Measurements from ENCODE around the gene KCNQ1. TPM values are rescaled to one million over a fixed set of nuclear protein-coding genes. Genes with fewer than 3 reads are reported as not detected.
"Not testable (repeated sequence)": the region's sequence is repeated elsewhere in the genome, so short reads cannot be mapped to it uniquely, and the experiment has no call there.

The KCNQ1 gene
- polyA plus RNA-seq, 1 donor (not counting 4 experiments of a cell fraction or from before 2014, with no cell fraction given): not detected

DNA sequence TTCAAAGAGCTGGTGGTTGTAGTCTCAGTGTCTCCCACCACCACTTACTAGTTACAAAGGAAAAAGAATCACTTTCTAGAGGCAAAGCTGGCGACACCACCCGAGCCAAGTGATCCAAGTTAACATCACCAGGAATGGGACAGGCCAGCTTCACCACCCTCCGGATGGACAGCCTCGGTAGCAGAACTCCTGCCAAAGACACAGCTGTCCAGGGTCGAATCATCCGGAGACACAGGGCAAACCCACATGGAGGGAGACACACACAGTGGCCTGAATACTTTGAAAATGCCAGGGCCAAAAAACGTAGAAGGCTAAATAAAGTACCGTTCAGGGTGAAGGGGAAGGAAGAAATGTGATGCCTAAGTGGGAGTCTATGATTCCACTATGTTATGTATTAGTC lies 33.1 kb downstream of the KCNQ1 start:
- TF ChIP-seq EZH2 (IDR thresholded peaks at IDR 0.05; ENCODE audit: low read length): no peak
- no peak for TF ChIP-seq CTCF (optimal IDR thresholded peaks at IDR 0.05 in 1 of 3, IDR thresholded peaks at IDR 0.05 in 1 of 3, conservative IDR thresholded peaks at IDR 0.05 in 1 of 3; ENCODE audit: extremely low read depth in 1 of 3, insufficient read depth in 2 of 3, low read length in 3 of 3)
- no peaks in the 10 kb centered on the region for H3K36me3 ChIP-seq (ENCODE audit: control insufficient read depth in 2 of 2, extremely low read depth in 1 of 2, insufficient read depth in 2 of 2, low read length in 2 of 2)
- no peak overlapping the region for H3K27ac ChIP-seq (ENCODE audit: control insufficient read depth, insufficient read depth, low read length)
- H3K4me3 ChIP-seq (ENCODE audit: control insufficient read depth in 2 of 3, extremely low read depth in 1 of 3, insufficient read depth in 2 of 3, low read depth in 1 of 3, low read length in 3 of 3): no peak overlapping the region
- H2AFZ ChIP-seq (ENCODE audit: control insufficient read depth, low read length): no peak overlapping the region
- no peak for FAIRE-seq
- H3K4me2 ChIP-seq (ENCODE audit: control insufficient read depth, extremely low read depth, insufficient read depth, low read depth, low read length): no peak overlapping the region
- no peaks in the 10 kb centered on the region for H3K9me3 ChIP-seq (ENCODE audit: control insufficient read depth, low read depth, low read length)
- H3K9me1 ChIP-seq (ENCODE audit: control insufficient read depth, extremely low read depth, insufficient read depth, low read length): no peaks in the 10 kb centered on the region
- no peaks in the 10 kb centered on the region for H3K79me2 ChIP-seq (ENCODE audit: control insufficient read depth, insufficient read depth, low read length)
- no peak for DNase-seq (ENCODE audit: low read depth, low spot score)
- no peaks in the 10 kb centered on the region for H4K20me1 ChIP-seq (ENCODE audit: control insufficient read depth, extremely low read depth, insufficient read depth, low read length)
- H3K27me3 ChIP-seq (ENCODE audit: control insufficient read depth, extremely low read depth, insufficient read depth, low read length): no peaks in the 10 kb centered on the region
- H3K4me1 ChIP-seq (ENCODE audit: control insufficient read depth, extremely low read depth, insufficient read depth, low read length): peaks cover 8% of the 10 kb centered on the region
- dilution Hi-C loops (cut with MboI; ENCODE audit: extremely low pct_ligation_motif_present, low sequenced_read_pairs): no loop called here
- H3K9ac ChIP-seq (ENCODE audit: control insufficient read depth, extremely low read depth, insufficient read depth, low read length): no peak overlapping the region

GRCh38 chr11:2480067-2480873 lies 35.5 kb downstream of the KCNQ1 start:
- H3K9ac ChIP-seq (ENCODE audit: control insufficient read depth, extremely low read depth, insufficient read depth, low read length); H3K79me2 ChIP-seq (ENCODE audit: control insufficient read depth, insufficient read depth, low read length); H3K4me1 ChIP-seq (ENCODE audit: control insufficient read depth, extremely low read depth, insufficient read depth, low read length); FAIRE-seq; H3K27me3 ChIP-seq (ENCODE audit: control insufficient read depth, extremely low read depth, insufficient read depth, low read length); H3K27ac ChIP-seq (ENCODE audit: control insufficient read depth, insufficient read depth, low read length); H3K9me1 ChIP-seq (ENCODE audit: control insufficient read depth, extremely low read depth, insufficient read depth, low read length); DNase-seq (ENCODE audit: low read depth, low spot score); H3K9me3 ChIP-seq (ENCODE audit: control insufficient read depth, low read depth, low read length); dilution Hi-C loops (cut with MboI; ENCODE audit: extremely low pct_ligation_motif_present, low sequenced_read_pairs); H2AFZ ChIP-seq (ENCODE audit: control insufficient read depth, low read length); H3K36me3 ChIP-seq (ENCODE audit: control insufficient read depth in 2 of 2, extremely low read depth in 1 of 2, insufficient read depth in 2 of 2, low read length in 2 of 2); H4K20me1 ChIP-seq (ENCODE audit: control insufficient read depth, extremely low read depth, insufficient read depth, low read length): not testable (repeated sequence)
- Histone ChIP-seq H3K4me2 (ENCODE audit: control insufficient read depth, extremely low read depth, insufficient read depth, low read depth, low read length) (peak overlapping the region; percentile 59), H3K4me3 (ENCODE audit: control insufficient read depth in 2 of 3, extremely low read depth in 1 of 3, insufficient read depth in 2 of 3, low read depth in 1 of 3, low read length in 3 of 3) (peak overlapping the region in 2 of 3 experiments; percentile 0 to 39)

GRCh38 chr11:2480874-2481220 lies 36.0 kb downstream of the KCNQ1 start:
- dilution Hi-C loops (cut with MboI; ENCODE audit: extremely low pct_ligation_motif_present, low sequenced_read_pairs): no loop called here
- Histone ChIP-seq H3K36me3 (ENCODE audit: control insufficient read depth in 2 of 2, extremely low read depth in 1 of 2, insufficient read depth in 2 of 2, low read length in 2 of 2) (no peaks in the 10 kb centered on the region), H3K4me3 (ENCODE audit: control insufficient read depth in 2 of 3, extremely low read depth in 1 of 3, insufficient read depth in 2 of 3, low read depth in 1 of 3, low read length in 3 of 3) (peak overlapping the region in 2 of 3 experiments; percentile 0 to 39), H3K9me1 (ENCODE audit: control insufficient read depth, extremely low read depth, insufficient read depth, low read length) (no peaks in the 10 kb centered on the region), H3K27ac (ENCODE audit: control insufficient read depth, insufficient read depth, low read length) (no peak overlapping the region), H3K79me2 (ENCODE audit: control insufficient read depth, insufficient read depth, low read length) (no peaks in the 10 kb centered on the region), H4K20me1 (ENCODE audit: control insufficient read depth, extremely low read depth, insufficient read depth, low read length) (no peaks in the 10 kb centered on the region), H3K4me1 (ENCODE audit: control insufficient read depth, extremely low read depth, insufficient read depth, low read length) (peaks cover 8% of the 10 kb centered on the region), H2AFZ (ENCODE audit: control insufficient read depth, low read length) (no peak overlapping the region), H3K4me2 (ENCODE audit: control insufficient read depth, extremely low read depth, insufficient read depth, low read depth, low read length) (peak overlapping the region; percentile 59), H3K9me3 (ENCODE audit: control insufficient read depth, low read depth, low read length) (no peaks in the 10 kb centered on the region), H3K27me3 (ENCODE audit: control insufficient read depth, extremely low read depth, insufficient read depth, low read length) (peaks cover 7% of the 10 kb centered on the region), H3K9ac (ENCODE audit: control insufficient read depth, extremely low read depth, insufficient read depth, low read length) (no peak overlapping the region)
- TF ChIP-seq EZH2 (IDR thresholded peaks at IDR 0.05; ENCODE audit: low read length) (no peak), CTCF (optimal IDR thresholded peaks at IDR 0.05 in 1 of 3, IDR thresholded peaks at IDR 0.05 in 1 of 3, conservative IDR thresholded peaks at IDR 0.05 in 1 of 3; ENCODE audit: extremely low read depth in 1 of 3, insufficient read depth in 2 of 3, low read length in 3 of 3) (no peak)
- DNase-seq (ENCODE audit: low read depth, low spot score) (no peak), FAIRE-seq (peak; percentile 43)

Data from keratinocyte (primary cell).